ENCODE data around the gene COL7A1.
A peak's percentile ranks its signal among the peaks of the same experiment; 100 is the strongest.

Gene COL7A1

DNA sequence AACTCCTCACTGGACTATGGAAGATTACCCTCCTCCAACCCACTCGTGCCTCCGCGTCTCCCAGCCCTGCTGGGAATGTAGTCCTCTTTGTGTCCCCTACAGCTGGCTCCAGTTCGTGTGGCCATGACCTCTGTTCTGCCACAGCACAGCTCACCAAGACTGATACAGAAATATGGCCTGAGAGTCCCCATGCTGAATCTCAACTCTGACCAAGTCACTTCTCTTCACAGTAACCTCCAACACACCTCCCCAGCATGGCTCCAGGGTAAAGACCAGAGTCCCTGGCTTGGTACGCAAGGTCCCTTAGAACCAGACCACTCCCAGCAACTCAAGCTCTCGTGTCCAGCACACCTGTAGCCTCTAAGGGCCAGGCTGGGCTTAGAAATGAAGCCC lies 2.3 kb upstream of the COL7A1 start:
- DNase-seq (ENCODE audit: extremely low read depth, low read depth) = no peak
- TF ChIP-seq, protein P1, sequence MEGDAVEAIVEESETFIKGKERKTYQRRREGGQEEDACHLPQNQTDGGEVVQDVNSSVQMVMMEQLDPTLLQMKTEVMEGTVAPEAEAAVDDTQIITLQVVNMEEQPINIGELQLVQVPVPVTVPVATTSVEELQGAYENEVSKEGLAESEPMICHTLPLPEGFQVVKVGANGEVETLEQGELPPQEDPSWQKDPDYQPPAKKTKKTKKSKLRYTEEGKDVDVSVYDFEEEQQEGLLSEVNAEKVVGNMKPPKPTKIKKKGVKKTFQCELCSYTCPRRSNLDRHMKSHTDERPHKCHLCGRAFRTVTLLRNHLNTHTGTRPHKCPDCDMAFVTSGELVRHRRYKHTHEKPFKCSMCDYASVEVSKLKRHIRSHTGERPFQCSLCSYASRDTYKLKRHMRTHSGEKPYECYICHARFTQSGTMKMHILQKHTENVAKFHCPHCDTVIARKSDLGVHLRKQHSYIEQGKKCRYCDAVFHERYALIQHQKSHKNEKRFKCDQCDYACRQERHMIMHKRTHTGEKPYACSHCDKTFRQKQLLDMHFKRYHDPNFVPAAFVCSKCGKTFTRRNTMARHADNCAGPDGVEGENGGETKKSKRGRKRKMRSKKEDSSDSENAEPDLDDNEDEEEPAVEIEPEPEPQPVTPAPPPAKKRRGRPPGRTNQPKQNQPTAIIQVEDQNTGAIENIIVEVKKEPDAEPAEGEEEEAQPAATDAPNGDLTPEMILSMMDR (IDR thresholded peaks at IDR 0.05; ENCODE audit: low read depth, low read length, missing control alignments) = no peak

GRCh38 chr3:48596676-48597407 lies 1.7 kb upstream of the COL7A1 start:
- H3K4me3 ChIP-seq (replicated peaks; ENCODE audit: low read depth, low read length) = no peak overlapping the region
- DNase-seq (ENCODE audit: extremely low read depth, low read depth) = no peak
- TF ChIP-seq, protein P1 (IDR thresholded peaks at IDR 0.05; ENCODE audit: low read depth, low read length, missing control alignments) = no peak

More for the DNA sequence above, 2.3 kb upstream of the COL7A1 start:
- H3K4me3 ChIP-seq (replicated peaks; ENCODE audit: low read depth, low read length) = no peak overlapping the region

DNA sequence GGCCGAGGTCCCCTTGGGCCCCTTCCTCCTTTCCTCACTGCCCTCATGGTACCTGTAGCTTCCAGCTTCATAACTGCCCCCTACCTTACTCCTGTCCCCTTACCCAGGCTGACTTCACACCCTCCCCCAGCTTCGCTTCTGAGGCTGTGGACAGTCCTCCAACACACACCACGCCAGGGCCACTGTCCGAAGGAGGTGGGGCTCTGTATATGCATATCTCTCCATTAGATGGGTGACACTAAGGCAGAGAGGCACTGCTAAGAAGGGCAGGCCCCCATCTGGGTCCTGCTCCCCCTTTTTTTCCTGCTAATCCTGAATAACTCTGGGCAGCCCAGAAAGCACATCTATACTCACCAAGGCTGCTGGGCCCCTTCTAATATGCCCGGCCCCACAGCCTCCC lies 1.0 kb upstream of the COL7A1 start:
- DNase-seq (ENCODE audit: extremely low read depth, low read depth) = no peak
- no peak overlapping the region for H3K4me3 ChIP-seq (replicated peaks; ENCODE audit: low read depth, low read length)
- TF ChIP-seq, protein P1 (IDR thresholded peaks at IDR 0.05; ENCODE audit: low read depth, low read length, missing control alignments) = no peak

- H3K4me3 ChIP-seq (replicated peaks; ENCODE audit: low read depth, low read length) = peak overlapping the region; percentile 56
- DNase-seq (ENCODE audit: extremely low read depth, low read depth) = peak; percentile 93
- TF ChIP-seq, protein P1 (IDR thresholded peaks at IDR 0.05; ENCODE audit: low read depth, low read length, missing control alignments) = no peak
These were observed 495 bp upstream of the COL7A1 start for GRCh38 chr3:48595526-48596121.

GRCh38 chr3:48594417-48595049 lies 596 bp downstream of the COL7A1 start:
- peak; percentile 15 for DNase-seq (ENCODE audit: extremely low read depth, low read depth)
- TF ChIP-seq, protein P1 (IDR thresholded peaks at IDR 0.05; ENCODE audit: low read depth, low read length, missing control alignments) = no peak
- peak overlapping the region; percentile 56 for H3K4me3 ChIP-seq (replicated peaks; ENCODE audit: low read depth, low read length)

DNA sequence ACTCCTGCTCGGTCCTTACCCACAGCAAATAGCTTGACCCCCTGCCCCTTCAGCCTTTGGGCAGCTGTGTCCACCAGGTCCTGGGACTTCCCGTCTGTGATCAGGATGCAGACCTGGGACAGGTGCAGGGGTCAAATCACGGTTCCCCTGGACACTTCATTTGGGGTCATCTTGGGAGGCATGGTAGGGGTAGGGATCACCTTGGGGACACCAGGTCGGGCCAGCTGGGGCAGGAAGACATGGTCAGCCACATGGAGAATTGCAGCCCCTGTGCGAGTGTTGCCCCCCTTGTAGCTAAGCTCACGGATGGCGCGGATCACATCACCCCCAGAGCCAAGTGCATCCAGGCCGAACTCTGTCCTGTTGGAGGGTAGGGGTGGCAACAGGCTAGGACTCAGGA lies 1.8 kb downstream of the COL7A1 start:
- TF ChIP-seq, protein P1 (IDR thresholded peaks at IDR 0.05; ENCODE audit: low read depth, low read length, missing control alignments) = no peak
- peak overlapping the region; percentile 56 for H3K4me3 ChIP-seq (replicated peaks; ENCODE audit: low read depth, low read length)
- no peak for DNase-seq (ENCODE audit: extremely low read depth, low read depth)

Measured in HFF-Myc (cell line).